ENCODE measurements around the gene AGXT2. TPM values are rescaled to one million over a fixed set of nuclear protein-coding genes. Genes with fewer than 3 reads are reported as not detected.

The AGXT2 gene
- total RNA-seq, 1 donor from 2014 or later, result not detected

GRCh38 chr5:34970552-34970951 is 77.2 kb downstream of the AGXT2 start:
- DNase-seq (ENCODE audit: low spot score), result no peak
- H3K4me1 Mint-ChIP-seq (ENCODE audit: unreplicated experiment), result no peaks in the 10 kb centered on the region
- H3K4me3 Mint-ChIP-seq (ENCODE audit: unreplicated experiment), result no peak overlapping the region
- no peaks in the 10 kb centered on the region for H3K9me3 Mint-ChIP-seq (ENCODE audit: unreplicated experiment)
- H3K36me3 Mint-ChIP-seq (ENCODE audit: low read depth, unreplicated experiment), result no peaks in the 10 kb centered on the region
- no peak overlapping the region for H3K27ac Mint-ChIP-seq (ENCODE audit: unreplicated experiment)
- peaks cover 2% of the 10 kb centered on the region for H3K27me3 Mint-ChIP-seq (ENCODE audit: unreplicated experiment)
- TF ChIP-seq, protein P1, sequence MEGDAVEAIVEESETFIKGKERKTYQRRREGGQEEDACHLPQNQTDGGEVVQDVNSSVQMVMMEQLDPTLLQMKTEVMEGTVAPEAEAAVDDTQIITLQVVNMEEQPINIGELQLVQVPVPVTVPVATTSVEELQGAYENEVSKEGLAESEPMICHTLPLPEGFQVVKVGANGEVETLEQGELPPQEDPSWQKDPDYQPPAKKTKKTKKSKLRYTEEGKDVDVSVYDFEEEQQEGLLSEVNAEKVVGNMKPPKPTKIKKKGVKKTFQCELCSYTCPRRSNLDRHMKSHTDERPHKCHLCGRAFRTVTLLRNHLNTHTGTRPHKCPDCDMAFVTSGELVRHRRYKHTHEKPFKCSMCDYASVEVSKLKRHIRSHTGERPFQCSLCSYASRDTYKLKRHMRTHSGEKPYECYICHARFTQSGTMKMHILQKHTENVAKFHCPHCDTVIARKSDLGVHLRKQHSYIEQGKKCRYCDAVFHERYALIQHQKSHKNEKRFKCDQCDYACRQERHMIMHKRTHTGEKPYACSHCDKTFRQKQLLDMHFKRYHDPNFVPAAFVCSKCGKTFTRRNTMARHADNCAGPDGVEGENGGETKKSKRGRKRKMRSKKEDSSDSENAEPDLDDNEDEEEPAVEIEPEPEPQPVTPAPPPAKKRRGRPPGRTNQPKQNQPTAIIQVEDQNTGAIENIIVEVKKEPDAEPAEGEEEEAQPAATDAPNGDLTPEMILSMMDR (IDR thresholded peaks at IDR 0.05; ENCODE audit: unreplicated experiment), result no peak

DNA sequence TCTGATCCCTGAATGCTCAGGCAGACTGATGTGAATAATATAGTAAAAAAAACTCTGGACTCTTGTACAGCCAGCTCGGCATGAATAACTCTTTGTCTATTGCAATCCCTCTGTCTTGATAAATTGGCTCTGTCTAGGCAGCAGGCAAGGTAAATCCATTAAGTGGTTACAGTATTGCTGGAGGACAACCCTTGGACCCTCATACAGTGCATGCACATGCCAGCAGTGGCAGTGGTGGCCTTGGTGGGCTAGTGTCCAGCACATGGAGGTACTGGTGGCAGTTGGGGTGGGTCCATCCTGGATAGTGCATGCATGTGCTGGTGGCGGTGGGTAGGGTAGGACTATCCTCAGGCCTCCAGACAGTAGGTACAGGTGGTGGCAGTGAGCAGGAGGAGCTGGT is 79.5 kb downstream of the AGXT2 start:
- Mint-ChIP-seq H3K36me3 (ENCODE audit: low read depth, unreplicated experiment) (no peaks in the 10 kb centered on the region), H3K27ac (ENCODE audit: unreplicated experiment) (no peak overlapping the region), H3K27me3 (ENCODE audit: unreplicated experiment) (no peaks in the 10 kb centered on the region), H3K4me3 (ENCODE audit: unreplicated experiment) (no peak overlapping the region), H3K9me3 (ENCODE audit: unreplicated experiment) (no peaks in the 10 kb centered on the region), H3K4me1 (ENCODE audit: unreplicated experiment) (no peaks in the 10 kb centered on the region)
- DNase-seq (ENCODE audit: low spot score), result no peak
- TF ChIP-seq, protein P1 (IDR thresholded peaks at IDR 0.05; ENCODE audit: unreplicated experiment), result no peak

GRCh38 chr5:34967540-34967939 is 80.2 kb downstream of the AGXT2 start:
- DNase-seq (ENCODE audit: low spot score), result no peak
- no peaks in the 10 kb centered on the region for H3K27me3 Mint-ChIP-seq (ENCODE audit: unreplicated experiment)
- H3K9me3 Mint-ChIP-seq (ENCODE audit: unreplicated experiment), result no peaks in the 10 kb centered on the region
- no peak overlapping the region for H3K4me3 Mint-ChIP-seq (ENCODE audit: unreplicated experiment)
- H3K4me1 Mint-ChIP-seq (ENCODE audit: unreplicated experiment), result no peaks in the 10 kb centered on the region
- H3K36me3 Mint-ChIP-seq (ENCODE audit: low read depth, unreplicated experiment), result no peaks in the 10 kb centered on the region
- TF ChIP-seq, protein P1 (IDR thresholded peaks at IDR 0.05; ENCODE audit: unreplicated experiment), result no peak
- H3K27ac Mint-ChIP-seq (ENCODE audit: unreplicated experiment), result no peak overlapping the region

DNA sequence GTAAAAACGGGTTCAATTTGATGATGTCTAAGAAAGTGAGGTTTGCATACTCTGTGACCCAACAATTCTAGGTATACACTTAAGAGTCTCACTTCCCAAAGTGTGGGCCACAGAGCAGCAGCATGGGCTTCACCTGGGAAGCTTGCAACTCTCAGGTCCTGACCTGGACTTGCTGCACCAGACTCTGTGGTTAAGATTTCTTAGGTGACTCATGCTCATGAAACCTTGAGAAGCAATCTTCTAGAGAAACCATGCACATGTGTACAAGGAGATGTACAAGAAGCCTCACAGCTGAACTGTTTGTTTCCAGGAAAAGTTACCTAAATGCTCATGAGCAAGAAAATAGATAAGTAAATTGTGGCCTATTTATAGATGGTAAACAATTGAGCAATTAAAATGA is 88.4 kb downstream of the AGXT2 start:
- DNase-seq (ENCODE audit: low spot score), result no peak
- Mint-ChIP-seq H3K9me3 (ENCODE audit: unreplicated experiment) (no peaks in the 10 kb centered on the region), H3K36me3 (ENCODE audit: low read depth, unreplicated experiment) (peaks cover 6% of the 10 kb centered on the region), H3K4me1 (ENCODE audit: unreplicated experiment) (no peaks in the 10 kb centered on the region), H3K4me3 (ENCODE audit: unreplicated experiment) (no peak overlapping the region), H3K27ac (ENCODE audit: unreplicated experiment) (no peak overlapping the region), H3K27me3 (ENCODE audit: unreplicated experiment) (no peaks in the 10 kb centered on the region)
- TF ChIP-seq, protein P1 (IDR thresholded peaks at IDR 0.05; ENCODE audit: unreplicated experiment), result no peak

DNA sequence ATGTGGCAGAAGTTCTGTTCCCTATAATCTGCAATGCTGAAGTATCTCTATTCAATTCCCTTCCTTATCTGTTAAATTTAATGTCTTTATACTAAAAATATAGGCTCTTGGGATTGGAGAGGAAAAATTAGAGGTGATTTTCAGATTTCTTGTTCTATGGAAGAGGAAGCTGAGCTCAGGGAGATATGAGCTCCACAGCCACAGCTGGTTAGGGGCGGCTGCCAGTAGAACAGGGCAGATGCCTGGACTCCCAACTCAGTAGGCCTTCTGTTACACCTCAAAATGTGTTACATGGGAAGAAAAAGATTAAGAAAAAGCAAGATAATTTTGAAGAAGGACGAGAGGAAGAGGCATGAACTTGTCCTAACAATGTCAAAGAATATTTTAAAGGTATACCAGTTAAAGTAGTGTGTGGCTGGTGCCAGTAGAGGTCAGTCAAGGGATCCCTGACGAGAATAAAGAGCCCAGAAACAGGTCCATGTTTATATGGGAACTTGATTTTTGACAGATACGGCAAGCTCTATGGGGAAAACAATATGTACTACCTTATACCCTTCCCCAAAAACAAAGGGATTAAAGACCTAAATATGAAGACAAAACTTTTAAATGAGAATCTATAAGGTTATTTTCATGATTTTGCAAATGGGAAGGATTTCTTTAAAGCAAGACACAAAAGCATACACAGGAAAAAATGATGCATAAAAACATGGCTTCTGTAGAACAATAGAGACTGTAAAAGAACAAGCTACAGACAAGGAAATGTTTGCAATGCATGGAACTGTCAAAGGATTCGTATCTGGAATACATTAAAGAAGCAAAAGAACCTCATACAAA is 89.7 kb downstream of the AGXT2 start:
- Mint-ChIP-seq H3K4me1 (ENCODE audit: unreplicated experiment) (no peaks in the 10 kb centered on the region), H3K9me3 (ENCODE audit: unreplicated experiment) (no peaks in the 10 kb centered on the region), H3K4me3 (ENCODE audit: unreplicated experiment) (no peak overlapping the region), H3K27ac (ENCODE audit: unreplicated experiment) (no peak overlapping the region), H3K36me3 (ENCODE audit: low read depth, unreplicated experiment) (peaks cover 7% of the 10 kb centered on the region), H3K27me3 (ENCODE audit: unreplicated experiment) (no peaks in the 10 kb centered on the region)
- DNase-seq (ENCODE audit: low spot score), result peak; percentile 39
- TF ChIP-seq, protein P1 (IDR thresholded peaks at IDR 0.05; ENCODE audit: unreplicated experiment), result peak; percentile 27

All from endothelial cell (in vitro differentiated cells).